Measurements from ENCODE around the gene CLIP2.

Gene CLIP2

DNA sequence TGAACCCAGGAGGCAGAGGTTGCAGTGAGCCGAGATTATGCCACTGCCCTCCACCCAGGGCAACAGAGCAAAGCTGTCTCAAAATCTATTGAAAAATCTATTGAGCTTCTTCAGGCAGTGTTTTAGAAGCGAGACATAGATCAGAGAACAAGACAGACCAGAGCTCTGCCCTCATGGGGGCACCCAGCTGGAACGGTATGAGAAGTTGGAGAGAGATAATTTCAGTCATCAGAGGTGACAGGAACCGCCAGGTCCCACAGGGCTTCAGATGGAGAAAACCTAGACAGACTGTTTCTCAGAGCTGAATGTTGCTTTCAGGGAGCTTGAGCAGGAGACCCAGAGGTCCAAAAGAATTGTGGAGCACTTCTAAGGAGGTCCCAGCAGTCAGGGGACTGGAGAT is 150.3 kb downstream of the CLIP2 start:
- TF ChIP-seq FOXM1 (IDR thresholded peaks at IDR 0.05; ENCODE audit: borderline replicate concordance, low read depth) (no peak), YY1 (IDR thresholded peaks at IDR 0.05; ENCODE audit: low read depth) (no peak), ZBTB7A (IDR thresholded peaks at IDR 0.05; ENCODE audit: low read depth) (no peak)
- TF ChIP-seq, protein P1, sequence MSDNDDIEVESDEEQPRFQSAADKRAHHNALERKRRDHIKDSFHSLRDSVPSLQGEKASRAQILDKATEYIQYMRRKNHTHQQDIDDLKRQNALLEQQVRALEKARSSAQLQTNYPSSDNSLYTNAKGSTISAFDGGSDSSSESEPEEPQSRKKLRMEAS (IDR thresholded peaks at IDR 0.05): no peak

DNA sequence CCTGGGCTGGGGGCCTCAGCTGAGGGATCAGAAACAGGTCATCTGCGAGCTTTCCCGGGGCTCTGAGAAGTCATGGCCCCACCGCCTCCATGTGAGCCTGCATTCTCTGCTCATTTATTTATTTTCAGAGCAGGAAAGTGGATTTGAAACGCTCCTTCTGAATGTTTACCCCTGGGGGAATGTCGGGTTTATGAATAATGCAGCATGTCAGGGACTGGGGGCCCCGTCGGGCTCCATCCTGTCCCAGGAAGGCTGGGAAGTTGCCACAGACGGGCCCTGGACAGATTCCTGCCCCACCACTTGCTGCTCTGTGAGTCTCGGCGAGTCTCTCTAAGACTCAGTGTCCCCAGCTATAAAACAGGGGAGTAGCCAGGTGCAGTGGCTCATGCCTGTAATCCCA is 152.6 kb downstream of the CLIP2 start:
- TF ChIP-seq FOXM1 (IDR thresholded peaks at IDR 0.05; ENCODE audit: borderline replicate concordance, low read depth): no peak
- TF ChIP-seq, protein P2, sequence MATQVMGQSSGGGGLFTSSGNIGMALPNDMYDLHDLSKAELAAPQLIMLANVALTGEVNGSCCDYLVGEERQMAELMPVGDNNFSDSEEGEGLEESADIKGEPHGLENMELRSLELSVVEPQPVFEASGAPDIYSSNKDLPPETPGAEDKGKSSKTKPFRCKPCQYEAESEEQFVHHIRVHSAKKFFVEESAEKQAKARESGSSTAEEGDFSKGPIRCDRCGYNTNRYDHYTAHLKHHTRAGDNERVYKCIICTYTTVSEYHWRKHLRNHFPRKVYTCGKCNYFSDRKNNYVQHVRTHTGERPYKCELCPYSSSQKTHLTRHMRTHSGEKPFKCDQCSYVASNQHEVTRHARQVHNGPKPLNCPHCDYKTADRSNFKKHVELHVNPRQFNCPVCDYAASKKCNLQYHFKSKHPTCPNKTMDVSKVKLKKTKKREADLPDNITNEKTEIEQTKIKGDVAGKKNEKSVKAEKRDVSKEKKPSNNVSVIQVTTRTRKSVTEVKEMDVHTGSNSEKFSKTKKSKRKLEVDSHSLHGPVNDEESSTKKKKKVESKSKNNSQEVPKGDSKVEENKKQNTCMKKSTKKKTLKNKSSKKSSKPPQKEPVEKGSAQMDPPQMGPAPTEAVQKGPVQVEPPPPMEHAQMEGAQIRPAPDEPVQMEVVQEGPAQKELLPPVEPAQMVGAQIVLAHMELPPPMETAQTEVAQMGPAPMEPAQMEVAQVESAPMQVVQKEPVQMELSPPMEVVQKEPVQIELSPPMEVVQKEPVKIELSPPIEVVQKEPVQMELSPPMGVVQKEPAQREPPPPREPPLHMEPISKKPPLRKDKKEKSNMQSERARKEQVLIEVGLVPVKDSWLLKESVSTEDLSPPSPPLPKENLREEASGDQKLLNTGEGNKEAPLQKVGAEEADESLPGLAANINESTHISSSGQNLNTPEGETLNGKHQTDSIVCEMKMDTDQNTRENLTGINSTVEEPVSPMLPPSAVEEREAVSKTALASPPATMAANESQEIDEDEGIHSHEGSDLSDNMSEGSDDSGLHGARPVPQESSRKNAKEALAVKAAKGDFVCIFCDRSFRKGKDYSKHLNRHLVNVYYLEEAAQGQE (IDR thresholded peaks at IDR 0.05; ENCODE audit: low read depth): no peak
- no peak for TF ChIP-seq TAF1 (IDR thresholded peaks at IDR 0.05; ENCODE audit: low read depth)
- no peak for TF ChIP-seq CEBPB (IDR thresholded peaks at IDR 0.05)
- TF ChIP-seq, protein P3, sequence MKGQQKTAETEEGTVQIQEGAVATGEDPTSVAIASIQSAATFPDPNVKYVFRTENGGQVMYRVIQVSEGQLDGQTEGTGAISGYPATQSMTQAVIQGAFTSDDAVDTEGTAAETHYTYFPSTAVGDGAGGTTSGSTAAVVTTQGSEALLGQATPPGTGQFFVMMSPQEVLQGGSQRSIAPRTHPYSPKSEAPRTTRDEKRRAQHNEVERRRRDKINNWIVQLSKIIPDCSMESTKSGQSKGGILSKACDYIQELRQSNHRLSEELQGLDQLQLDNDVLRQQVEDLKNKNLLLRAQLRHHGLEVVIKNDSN (IDR thresholded peaks at IDR 0.05): no peak
- no peak for TF ChIP-seq YY1 (IDR thresholded peaks at IDR 0.05; ENCODE audit: low read depth)
- TF ChIP-seq TEAD4 (IDR thresholded peaks at IDR 0.05): no peak
- no peak for TF ChIP-seq TCF12 (IDR thresholded peaks at IDR 0.05; ENCODE audit: low read depth)
- TF ChIP-seq CREB1 (IDR thresholded peaks at IDR 0.05; ENCODE audit: low read depth): no peak

DNA sequence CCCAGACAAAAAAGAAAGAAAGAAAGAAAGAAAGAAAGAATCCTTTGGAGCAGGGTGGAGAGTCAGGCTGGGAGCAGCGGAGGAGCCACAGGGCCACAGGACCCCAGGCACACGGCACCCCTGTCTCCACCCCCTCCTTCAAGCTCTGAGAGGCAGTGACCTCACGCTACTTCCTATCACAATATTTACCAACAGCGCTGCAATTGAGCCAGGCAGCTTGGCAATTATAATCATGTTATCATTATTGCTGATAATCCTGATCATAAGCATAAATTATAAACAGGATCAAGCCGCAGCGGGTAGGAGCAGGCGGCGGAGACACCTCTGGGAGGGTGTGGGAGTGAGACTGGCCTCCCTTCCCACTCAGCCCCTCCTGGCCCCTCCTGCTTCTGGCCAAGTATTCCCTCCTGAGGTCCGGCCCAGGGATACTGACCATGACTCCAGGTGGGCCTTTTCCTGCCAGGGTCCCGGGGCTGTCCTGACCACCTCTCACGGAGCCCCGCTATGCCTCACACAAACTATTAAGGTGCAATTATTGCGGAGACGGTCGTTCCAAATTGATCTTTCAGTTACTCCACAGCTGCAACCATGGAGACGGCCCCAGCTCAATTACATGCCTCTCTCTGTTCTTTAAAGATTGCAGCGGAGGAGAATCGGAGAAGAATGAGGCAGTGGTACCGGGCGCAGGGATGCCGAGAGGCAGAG is 154.5 kb downstream of the CLIP2 start:
- TF ChIP-seq CREB1 (IDR thresholded peaks at IDR 0.05; ENCODE audit: low read depth): no peak
- TF ChIP-seq NFIC (IDR thresholded peaks at IDR 0.05): no peak
- TF ChIP-seq EGR1 (IDR thresholded peaks at IDR 0.05): no peak
- no peak for TF ChIP-seq TAF1 (IDR thresholded peaks at IDR 0.05; ENCODE audit: low read depth)
- no peak for TF ChIP-seq YY1 (IDR thresholded peaks at IDR 0.05; ENCODE audit: low read depth)
- TF ChIP-seq, protein P1 (IDR thresholded peaks at IDR 0.05): no peak
- no peak for TF ChIP-seq CEBPB (IDR thresholded peaks at IDR 0.05)
- TF ChIP-seq, protein P2 (IDR thresholded peaks at IDR 0.05; ENCODE audit: low read depth): no peak
- no peak for TF ChIP-seq ZBTB7A (IDR thresholded peaks at IDR 0.05; ENCODE audit: low read depth)
- TF ChIP-seq, protein P3 (IDR thresholded peaks at IDR 0.05): no peak
- no peak for TF ChIP-seq EP300 (IDR thresholded peaks at IDR 0.05; ENCODE audit: borderline replicate concordance)
- no peak for TF ChIP-seq FOXM1 (IDR thresholded peaks at IDR 0.05; ENCODE audit: borderline replicate concordance, low read depth)
- no peak for TF ChIP-seq TEAD4 (IDR thresholded peaks at IDR 0.05)
- no peak for TF ChIP-seq TCF12 (IDR thresholded peaks at IDR 0.05; ENCODE audit: low read depth)
- no peak for TF ChIP-seq RAD21 (IDR thresholded peaks at IDR 0.05; ENCODE audit: low read depth)

DNA sequence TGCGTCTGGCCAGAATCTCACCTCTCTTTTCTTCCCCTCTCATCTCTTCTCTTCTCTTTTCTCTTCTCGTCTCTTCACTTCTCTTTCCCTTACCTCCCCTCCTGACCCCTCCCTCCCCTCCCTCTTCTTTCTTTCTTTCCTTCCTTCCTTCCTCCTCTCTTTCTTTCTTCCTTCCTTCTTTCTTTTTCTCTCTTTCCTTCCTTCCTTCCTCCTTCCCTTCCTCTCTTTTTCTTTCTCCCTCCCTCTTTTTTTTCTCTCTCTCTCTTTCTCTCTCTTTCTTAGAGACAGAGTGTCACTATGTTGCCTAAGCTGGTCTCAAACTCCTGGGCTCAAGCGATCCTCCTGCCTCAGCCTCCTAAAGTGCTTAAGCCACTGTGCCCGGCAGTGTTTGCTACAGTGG is 159.9 kb downstream of the CLIP2 start:
- TF ChIP-seq CREB1 (IDR thresholded peaks at IDR 0.05; ENCODE audit: low read depth) (no peak), TEAD4 (IDR thresholded peaks at IDR 0.05) (no peak), NFIC (IDR thresholded peaks at IDR 0.05) (no peak), EP300 (IDR thresholded peaks at IDR 0.05; ENCODE audit: borderline replicate concordance) (no peak), ZBTB7A (IDR thresholded peaks at IDR 0.05; ENCODE audit: low read depth) (no peak), RAD21 (IDR thresholded peaks at IDR 0.05; ENCODE audit: low read depth) (no peak), TCF12 (IDR thresholded peaks at IDR 0.05; ENCODE audit: low read depth) (no peak), FOXM1 (IDR thresholded peaks at IDR 0.05; ENCODE audit: borderline replicate concordance, low read depth) (no peak), TAF1 (IDR thresholded peaks at IDR 0.05; ENCODE audit: low read depth) (no peak), CEBPB (IDR thresholded peaks at IDR 0.05) (no peak), YY1 (IDR thresholded peaks at IDR 0.05; ENCODE audit: low read depth) (no peak)
- TF ChIP-seq, protein P1 (IDR thresholded peaks at IDR 0.05): no peak
- TF ChIP-seq, protein P2 (IDR thresholded peaks at IDR 0.05; ENCODE audit: low read depth): no peak
